Activated CD8-positive, alpha-beta memory T cell treated with anti-CD3 and anti-CD28 coated beads for 24 hours (primary cell): ENCODE data around the gene CRADD.
"Not testable (repeated sequence)": the region's sequence is repeated elsewhere in the genome, so short reads cannot be mapped to it uniquely, and the experiment has no call there.

ENCODE experiments used
- DNase-seq: peaks from one replicate; pipeline ENCODE4 v3.0.0-alpha.2; 2020

The CRADD gene

GRCh38 chr12:93762059-93762719 lies 85.0 kb downstream of the CRADD start:
- no peak for DNase-seq

GRCh38 chr12:93762912-93763553 lies 85.9 kb downstream of the CRADD start:
- no peak for DNase-seq

GRCh38 chr12:93763746-93764147 lies 86.6 kb downstream of the CRADD start:
- DNase-seq = no peak

GRCh38 chr12:93766371-93766770 lies 89.2 kb downstream of the CRADD start:
- no peak for DNase-seq

- DNase-seq = no peak
These were observed 89.8 kb downstream of the CRADD start for GRCh38 chr12:93766796-93767523.

GRCh38 chr12:93767524-93767863 lies 90.3 kb downstream of the CRADD start:
- DNase-seq = no peak

GRCh38 chr12:93772003-93772700 lies 95.0 kb downstream of the CRADD start:
- no peak for DNase-seq

GRCh38 chr12:93773122-93773871 lies 96.1 kb downstream of the CRADD start:
- DNase-seq = peak; percentile 65

GRCh38 chr12:93776581-93777018 lies 99.4 kb downstream of the CRADD start:
- no peak for DNase-seq

GRCh38 chr12:93777254-93777653 lies 100.1 kb downstream of the CRADD start:
- no peak for DNase-seq

- no peak for DNase-seq
These were observed 101.1 kb downstream of the CRADD start for GRCh38 chr12:93778306-93778705.

- DNase-seq = no peak
These were observed 101.6 kb downstream of the CRADD start for GRCh38 chr12:93778766-93779165.

- DNase-seq = no peak
These were observed 103.0 kb downstream of the CRADD start for GRCh38 chr12:93780101-93780641.

- not testable (repeated sequence) for DNase-seq
These were observed 103.7 kb downstream of the CRADD start for GRCh38 chr12:93780886-93781285.

- not testable (repeated sequence) for DNase-seq
These were observed 104.8 kb downstream of the CRADD start for GRCh38 chr12:93781961-93782360.

GRCh38 chr12:93782853-93783252 lies 105.7 kb downstream of the CRADD start:
- DNase-seq = no peak

GRCh38 chr12:93783832-93784231 lies 106.7 kb downstream of the CRADD start:
- no peak for DNase-seq

GRCh38 chr12:93784339-93785086 lies 107.3 kb downstream of the CRADD start:
- DNase-seq = peak; percentile 61

GRCh38 chr12:93785249-93786010 lies 108.3 kb downstream of the CRADD start:
- DNase-seq = peak; percentile 72

GRCh38 chr12:93786656-93787397 lies 109.7 kb downstream of the CRADD start:
- DNase-seq = no peak
